Measurements from ENCODE around the gene GTF2E1.
"Not testable (repeated sequence)": the region's sequence is repeated elsewhere in the genome, so short reads cannot be mapped to it uniquely, and the experiment has no call there.

GTF2E1 gene

DNA sequence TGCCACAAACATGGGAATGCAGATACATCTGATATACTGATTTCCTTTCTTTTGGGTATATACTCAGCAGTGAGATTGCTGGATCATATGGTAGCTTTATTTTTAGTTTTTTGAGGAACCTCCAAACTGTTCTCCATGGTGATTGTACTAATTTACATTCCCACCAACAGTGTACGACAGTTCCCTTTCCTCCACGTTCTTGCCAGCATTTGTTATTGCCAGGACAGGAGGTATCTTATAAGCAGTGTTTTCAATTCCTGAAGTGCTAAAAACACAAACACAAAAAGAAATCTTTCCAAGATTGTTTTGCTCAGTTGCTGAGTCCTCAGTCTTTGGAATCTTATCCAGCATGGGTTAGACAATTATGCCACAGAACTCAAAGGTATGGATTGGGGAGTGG, 13.5 kb downstream of the GTF2E1 start:
- DNase-seq (ENCODE audit: low spot score), result no peak

DNA sequence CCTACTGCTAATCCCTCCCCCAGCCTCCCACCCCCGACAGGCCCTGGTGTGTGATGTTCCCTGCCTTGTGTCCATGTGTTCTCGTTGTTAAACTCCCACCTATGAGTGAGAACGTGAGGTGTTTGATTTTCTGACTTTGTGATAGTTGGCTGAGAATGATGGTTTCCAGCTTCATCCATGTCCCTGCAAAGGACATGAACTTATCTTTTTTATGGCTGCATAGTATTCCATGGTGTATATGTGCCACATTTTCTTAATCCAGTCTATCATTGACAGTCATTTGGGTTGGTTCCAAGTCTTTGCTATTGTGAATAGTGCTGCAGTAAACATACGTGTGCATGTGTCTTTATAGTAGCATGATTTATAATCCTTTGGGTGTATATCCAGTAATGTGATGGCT, 16.0 kb downstream of the GTF2E1 start:
- not testable (repeated sequence) for DNase-seq (ENCODE audit: low spot score)

DNA sequence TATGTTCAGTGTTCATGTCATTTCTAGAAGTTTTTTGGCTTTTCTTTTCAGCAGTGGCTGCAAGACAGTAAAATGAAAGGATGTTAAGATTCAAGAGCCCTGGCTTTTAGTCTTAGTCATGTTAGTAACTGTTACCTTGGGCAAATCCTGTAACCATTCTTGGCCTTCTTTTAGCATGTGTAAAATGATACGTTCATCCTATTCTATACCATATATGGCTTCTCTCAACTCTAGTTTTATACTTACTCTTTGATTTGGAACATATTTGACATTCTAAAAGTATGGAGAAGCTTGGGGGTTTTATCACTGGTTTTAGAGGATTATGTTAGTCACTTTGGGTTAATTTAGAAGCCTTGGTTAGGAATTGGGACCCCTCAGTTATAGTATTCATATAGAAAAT, 20.1 kb downstream of the GTF2E1 start:
- no peak for DNase-seq (ENCODE audit: low spot score)

DNA sequence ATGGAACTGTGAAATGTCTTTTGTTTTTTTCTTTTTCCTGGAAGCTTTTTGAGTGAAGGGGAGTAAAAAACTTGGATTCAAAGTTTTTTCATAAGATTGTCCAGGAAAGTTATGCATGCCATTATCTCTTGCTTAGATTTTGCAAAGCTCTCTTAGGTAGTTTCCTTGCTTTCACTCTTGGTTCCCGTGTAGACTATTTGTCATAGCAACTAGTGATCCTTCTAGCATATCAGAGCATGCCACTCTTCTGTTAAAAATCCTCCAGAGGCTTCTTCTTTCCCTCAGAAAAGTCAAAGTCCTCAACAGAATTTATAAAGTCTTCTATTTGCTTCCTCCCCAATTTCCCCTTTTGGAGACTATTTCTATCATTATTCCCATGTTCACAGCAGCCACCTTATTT, 21.1 kb downstream of the GTF2E1 start:
- DNase-seq (ENCODE audit: low spot score), result no peak

GRCh38 chr3:120764206-120764605, 21.7 kb downstream of the GTF2E1 start:
- DNase-seq (ENCODE audit: low spot score), result peak; percentile 41

DNA sequence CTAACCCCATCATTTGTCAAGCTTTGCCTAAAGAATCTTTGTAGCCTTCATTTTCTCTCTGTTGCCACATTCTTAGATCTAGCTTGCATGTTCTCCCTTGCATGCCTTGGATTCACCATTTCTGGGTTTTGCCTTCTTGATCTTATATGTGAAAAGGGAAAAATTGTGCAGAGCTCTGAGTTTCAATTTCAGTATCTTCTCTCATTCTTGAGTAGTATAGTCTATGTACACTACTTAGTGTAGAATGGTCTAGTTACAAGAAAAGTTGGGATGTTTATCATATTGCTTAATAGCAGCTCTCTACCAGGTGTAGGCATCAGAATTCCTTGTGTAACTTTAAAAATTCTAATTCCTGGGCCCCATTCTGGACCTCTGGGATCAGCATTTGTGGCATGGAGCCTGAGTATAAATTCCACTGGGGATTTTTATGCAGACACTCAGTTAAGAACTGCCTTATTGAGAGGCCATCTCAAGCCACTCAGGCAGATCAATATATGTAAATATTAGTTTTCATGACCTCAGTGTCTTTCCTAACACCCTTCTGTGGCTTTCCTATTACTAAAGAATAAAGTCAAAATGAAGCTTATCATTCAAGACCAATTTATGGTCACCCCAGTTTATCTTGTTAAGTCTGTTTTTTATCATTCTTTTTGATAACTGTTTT, 23.4 kb downstream of the GTF2E1 start:
- DNase-seq (ENCODE audit: low spot score), result no peak

GRCh38 chr3:120766576-120766975, 24.0 kb downstream of the GTF2E1 start:
- no peak for DNase-seq (ENCODE audit: low spot score)

- no peak for DNase-seq (ENCODE audit: low spot score)
These were observed 24.6 kb downstream of the GTF2E1 start for GRCh38 chr3:120767106-120767505.

DNA sequence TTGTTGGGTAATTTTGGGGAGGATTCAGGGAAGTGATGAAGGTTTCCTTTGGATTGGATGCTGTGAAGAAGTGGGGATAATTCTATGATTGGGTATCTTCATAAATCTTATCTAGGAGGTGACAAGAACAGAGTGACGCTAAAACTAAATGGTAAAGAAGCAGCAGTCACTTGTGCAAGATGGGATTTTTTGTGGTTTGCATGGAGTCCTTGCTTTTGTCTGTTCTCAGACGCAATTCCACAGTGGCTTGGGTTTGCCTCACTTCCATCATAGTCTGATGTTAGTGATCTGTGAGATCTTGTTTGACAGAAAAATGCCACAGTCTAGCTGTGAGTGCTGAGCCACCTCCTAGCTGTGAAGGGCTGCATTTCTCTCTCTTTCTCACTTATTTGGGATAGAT, 26.9 kb downstream of the GTF2E1 start:
- no peak for DNase-seq (ENCODE audit: low spot score)

DNA sequence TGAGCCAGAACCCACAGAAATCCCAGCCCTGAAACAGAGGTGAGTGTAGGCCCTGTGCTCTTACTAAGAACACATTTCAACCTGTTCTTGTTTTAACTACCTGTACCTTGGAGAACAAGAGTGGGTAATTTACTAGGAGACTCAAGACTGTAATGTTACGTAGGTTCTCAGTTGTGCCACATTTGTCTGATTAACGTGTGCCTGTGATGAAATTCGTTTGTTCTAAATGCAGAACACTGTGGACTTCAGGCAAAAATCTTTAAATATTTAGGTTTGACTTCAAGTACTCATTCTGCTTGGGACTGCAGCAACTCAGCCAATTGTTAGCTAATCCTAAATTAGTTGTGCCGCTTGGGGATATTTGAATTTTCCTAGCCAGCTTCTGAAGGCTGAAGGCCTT, 28.3 kb downstream of the GTF2E1 start:
- DNase-seq (ENCODE audit: low spot score), result no peak

DNA sequence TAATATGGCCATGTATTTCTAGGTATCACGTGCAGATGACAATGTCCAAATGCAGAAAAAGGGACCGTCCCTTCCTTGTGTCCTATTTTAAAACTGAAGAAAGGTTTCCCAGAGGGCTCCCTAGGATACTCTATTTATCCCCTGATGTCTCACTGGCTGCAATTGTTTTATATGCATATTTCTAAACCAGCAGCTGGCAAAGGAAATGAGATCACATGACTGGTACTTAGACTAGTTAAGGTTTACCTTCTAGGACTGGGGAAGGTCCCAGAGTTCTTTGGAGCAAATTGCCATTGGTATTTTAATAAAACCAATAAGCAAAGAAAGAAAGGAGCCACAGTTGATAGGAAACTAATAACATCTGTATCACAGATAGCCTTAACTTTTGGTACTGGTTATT, 29.5 kb downstream of the GTF2E1 start:
- no peak for DNase-seq (ENCODE audit: low spot score)

- no peak for DNase-seq (ENCODE audit: low spot score)
These were observed 31.4 kb downstream of the GTF2E1 start for GRCh38 chr3:120773932-120774331.

- DNase-seq (ENCODE audit: low spot score), result no peak
These were observed 32.9 kb downstream of the GTF2E1 start for GRCh38 chr3:120775411-120775810.

GRCh38 chr3:120778776-120779175, 36.2 kb downstream of the GTF2E1 start:
- DNase-seq (ENCODE audit: low spot score), result no peak

GRCh38 chr3:120780977-120781376, 38.4 kb downstream of the GTF2E1 start:
- DNase-seq (ENCODE audit: low spot score), result no peak

- not testable (repeated sequence) for DNase-seq (ENCODE audit: low spot score)
These were observed 43.3 kb downstream of the GTF2E1 start for GRCh38 chr3:120785832-120786231.

DNA sequence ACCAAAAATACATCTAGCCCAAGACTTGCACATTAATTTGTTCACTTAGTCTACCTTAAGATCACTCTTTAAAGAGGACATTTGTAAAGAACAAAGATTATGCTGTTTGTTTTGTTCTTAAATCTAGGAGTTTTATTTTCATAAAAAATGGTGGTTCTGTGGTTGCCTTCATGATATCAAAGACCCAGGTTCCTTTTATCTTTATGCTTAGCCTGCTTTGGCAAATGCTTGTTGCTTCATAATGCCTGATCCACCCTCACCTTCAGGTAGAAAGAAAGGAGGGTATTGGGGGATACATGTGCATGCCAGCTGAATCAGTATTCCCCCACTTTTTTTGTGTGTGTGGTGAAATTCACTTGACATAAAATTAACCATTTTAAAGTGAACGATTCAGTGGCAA, 48.5 kb downstream of the GTF2E1 start:
- no peak for DNase-seq (ENCODE audit: low spot score)

- DNase-seq (ENCODE audit: low spot score), result no peak
These were observed 49.4 kb downstream of the GTF2E1 start for GRCh38 chr3:120791913-120792312.

DNA sequence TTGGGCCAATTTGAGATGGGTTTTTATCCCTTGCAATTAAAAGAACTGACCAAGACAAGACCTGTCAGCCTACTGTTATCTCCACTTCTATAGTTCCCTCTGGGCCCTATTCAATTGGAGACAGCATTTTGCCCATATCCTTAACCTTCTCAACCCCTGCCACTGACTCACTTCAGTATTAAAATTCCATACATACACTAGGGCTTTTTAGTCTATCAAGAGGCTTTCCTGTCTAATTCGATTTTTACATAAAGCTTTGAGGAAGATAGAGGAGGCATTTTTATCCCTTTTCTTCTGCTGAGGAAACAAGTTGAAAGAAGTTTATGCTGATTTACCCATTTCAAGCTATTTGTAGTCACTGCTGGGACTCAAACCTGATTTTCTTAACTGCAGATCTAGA, 51.1 kb downstream of the GTF2E1 start:
- DNase-seq (ENCODE audit: low spot score), result no peak

- DNase-seq (ENCODE audit: low spot score), result peak; percentile 76
These were observed 52.6 kb downstream of the GTF2E1 start for GRCh38 chr3:120795017-120795648.

GRCh38 chr3:120795959-120796358, 53.4 kb downstream of the GTF2E1 start:
- no peak for DNase-seq (ENCODE audit: low spot score)

DNA sequence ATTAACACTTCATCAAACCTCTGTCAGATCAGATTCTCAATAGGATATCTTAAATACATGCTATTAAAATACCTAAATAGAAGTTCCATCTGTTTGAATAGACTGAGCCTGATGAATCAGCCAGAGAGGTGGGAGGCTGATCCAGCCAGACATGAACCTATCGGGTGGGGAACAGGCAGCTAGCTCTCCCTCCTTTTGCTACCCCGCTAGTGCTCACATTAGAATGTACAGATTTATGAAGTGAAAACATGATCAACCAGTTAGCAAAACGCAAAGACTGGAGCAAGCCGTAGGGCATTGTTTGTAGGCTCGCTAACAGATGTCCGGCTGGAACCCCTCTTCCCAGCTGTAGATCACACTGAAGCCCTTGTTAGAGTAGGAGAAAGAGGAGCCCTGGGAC, 54.4 kb downstream of the GTF2E1 start:
- DNase-seq (ENCODE audit: low spot score), result no peak

GRCh38 chr3:120797857-120798256, 55.3 kb downstream of the GTF2E1 start:
- DNase-seq (ENCODE audit: low spot score), result no peak

DNA sequence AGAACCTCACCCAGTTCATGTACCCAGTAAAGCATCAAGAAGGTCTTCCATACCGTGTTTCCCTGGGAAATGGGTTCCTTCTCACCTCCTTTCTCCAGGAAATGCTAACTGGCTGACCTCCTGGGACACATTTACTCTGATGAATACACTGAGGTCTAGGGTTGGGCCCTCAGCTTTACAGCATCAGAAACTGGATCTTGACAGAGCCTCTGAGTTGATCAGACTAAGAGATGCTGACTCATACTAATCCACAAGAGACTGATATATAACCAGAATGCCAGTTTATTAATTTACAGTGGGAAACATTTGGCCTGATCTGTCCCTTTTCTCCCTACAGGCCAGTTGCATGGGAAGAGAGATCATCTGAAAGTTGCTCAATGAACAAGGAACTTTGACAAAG, 55.8 kb downstream of the GTF2E1 start:
- no peak for DNase-seq (ENCODE audit: low spot score)
